Measurements from ENCODE around the gene DCLK1.
"Not testable (repeated sequence)": the region's sequence is repeated elsewhere in the genome, so short reads cannot be mapped to it uniquely, and the experiment has no call there.

DCLK1 gene

GRCh38 chr13:36131931-36132297 is 732 bp upstream of the DCLK1 start:
- no peak for DNase-seq (ENCODE audit: low read depth, low spot score)

- no peak for DNase-seq (ENCODE audit: low read depth, low spot score)
These were observed 495 bp downstream of the DCLK1 start for GRCh38 chr13:36130552-36131221.

DNA sequence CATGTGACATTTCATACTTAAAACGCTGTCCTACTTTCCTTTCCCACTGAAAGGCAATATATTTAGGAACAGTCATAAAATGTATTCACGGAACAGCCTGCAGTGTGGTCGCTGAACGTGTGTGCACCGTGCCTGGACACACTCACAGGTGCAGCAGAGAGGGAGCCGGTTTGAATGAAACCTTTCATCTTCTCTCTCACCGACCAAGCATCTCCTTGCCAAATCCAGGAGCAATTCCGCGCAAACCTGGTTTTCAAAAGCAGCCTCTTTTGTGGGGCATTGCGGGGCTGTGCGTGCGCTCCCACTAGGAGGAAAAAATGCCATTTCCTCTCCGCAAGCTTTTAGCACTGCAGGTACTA is 1.0 kb downstream of the DCLK1 start:
- no peak for DNase-seq (ENCODE audit: low read depth, low spot score)

DNA sequence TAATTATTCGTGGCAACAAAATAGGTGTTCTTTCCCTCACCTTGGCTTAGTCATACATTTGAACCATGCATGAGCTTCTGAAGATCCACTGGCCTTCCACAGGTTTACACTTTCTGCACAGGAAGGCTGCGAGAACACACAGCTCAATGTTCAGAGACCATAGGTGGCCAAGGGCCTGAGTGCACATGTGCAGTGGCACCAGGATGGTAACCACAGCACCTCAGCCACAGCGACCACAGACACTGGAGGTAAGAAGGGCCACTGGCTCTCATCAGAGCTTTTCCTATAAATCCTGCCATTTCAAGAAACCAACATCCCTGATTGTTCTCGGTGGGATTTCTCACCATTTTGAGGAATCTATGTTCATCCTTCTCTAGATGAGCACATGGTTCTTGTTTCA is 1.6 kb downstream of the DCLK1 start:
- no peak for DNase-seq (ENCODE audit: low read depth, low spot score)

DNA sequence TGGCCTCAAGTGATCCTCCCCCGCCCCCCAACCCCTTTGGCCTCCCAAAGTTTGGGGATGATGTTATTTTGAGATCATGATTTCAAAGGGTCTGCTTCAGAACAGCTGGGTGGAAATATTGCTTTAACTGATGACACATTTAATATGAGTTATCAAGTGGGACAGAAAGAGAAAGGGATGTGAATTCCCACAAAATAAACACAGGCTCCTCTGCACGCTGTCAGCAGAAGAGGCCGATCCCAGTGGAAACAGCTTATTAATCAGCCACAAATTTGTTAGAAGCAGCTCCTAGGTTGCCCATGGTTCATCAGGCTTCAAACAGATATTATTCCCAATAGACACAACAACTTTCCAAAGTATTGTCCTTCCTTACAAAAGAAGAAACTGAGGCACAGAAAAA is 4.7 kb downstream of the DCLK1 start:
- no peak for DNase-seq (ENCODE audit: low read depth, low spot score)

DNA sequence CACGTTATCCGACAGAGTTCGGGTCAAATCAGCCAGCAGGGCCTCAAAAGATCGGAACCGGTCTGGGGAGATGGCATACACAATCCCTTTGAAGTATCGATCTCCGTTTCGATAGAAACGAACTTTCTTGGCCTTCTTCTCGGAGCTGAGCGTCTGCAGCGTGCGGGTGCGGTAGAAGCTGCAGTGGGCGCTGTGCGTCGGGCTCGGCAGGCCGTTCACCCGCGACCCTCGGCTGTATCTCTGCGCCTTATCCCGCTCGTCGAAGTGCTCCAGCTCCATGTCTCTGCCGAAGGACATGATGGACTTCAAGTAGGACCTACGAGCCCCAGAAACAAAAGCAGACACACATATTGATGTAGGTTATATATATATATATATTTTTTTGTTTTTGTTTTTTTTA is 5.3 kb downstream of the DCLK1 start:
- no peak for DNase-seq (ENCODE audit: low read depth, low spot score)

DNA sequence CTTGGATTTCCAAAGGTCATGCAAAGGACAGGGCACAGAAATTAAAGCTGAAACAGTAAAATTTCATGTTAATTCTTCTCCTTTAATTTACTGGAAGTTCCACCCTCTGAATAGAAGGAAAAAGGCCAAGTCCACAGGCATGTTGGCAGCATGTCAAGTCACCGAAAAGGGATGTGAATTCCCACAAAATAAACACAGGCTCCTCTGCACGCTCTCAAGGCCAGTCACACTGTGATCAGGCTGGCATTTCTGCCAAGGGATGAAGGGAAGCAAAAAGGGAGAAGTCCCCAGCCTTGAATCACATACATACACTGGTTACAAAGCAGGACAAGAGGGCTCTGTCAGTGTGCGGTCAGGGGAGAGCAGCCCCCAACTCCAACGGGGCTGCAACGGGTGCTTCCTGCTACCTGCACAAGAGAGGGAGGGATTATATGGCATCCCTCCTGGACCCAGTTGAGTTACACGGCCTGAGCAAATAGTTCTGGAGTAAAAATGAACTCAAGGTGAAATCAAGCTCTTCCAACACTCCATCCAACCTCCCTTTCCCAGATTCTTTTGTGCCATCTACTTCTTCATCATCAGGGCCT is 6.9 kb downstream of the DCLK1 start:
- no peak for DNase-seq (ENCODE audit: low read depth, low spot score)

GRCh38 chr13:36115306-36115705 is 15.9 kb downstream of the DCLK1 start:
- DNase-seq (ENCODE audit: low read depth, low spot score) = no peak

DNA sequence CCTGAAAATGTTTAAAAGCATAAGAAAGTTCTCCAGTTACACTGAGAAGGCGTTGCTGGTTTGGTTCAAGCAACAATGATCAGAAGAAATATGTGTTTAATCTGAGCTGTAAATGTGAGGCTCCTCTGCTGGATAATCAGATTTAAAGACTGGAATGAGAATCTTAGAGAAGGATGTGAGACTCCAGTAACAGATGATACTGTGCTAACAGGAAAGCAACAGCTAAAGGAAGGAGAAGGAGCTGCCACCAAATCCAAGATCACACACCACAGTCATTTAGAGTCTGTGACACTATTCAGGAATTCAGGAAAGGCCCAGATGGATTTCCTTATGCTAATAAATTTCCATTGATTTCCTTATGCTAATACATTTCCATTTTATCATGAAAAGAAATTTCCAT is 16.9 kb downstream of the DCLK1 start:
- no peak for DNase-seq (ENCODE audit: low read depth, low spot score)

DNA sequence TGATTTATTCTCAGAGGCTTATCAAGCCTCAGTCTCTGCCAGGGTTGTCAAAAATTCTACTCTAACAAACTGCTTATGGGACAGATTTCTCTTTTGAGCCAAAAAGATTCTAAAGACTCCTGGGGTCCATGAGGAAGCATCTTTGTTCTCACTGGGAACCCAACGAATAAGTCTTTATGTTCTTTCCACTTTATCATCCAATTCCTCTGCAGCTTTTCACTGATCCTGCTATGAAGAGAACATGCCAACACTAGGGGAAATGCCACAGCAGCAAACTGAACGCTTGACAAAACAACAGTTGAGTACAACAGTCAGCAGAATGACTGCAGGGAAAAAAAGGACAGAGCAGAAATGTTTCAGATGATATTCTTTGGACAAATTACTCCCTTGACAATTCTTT is 22.2 kb downstream of the DCLK1 start:
- no peak for DNase-seq (ENCODE audit: low read depth, low spot score)

- DNase-seq (ENCODE audit: low read depth, low spot score) = no peak
These were observed 22.8 kb downstream of the DCLK1 start for GRCh38 chr13:36108342-36108741.

- no peak for DNase-seq (ENCODE audit: low read depth, low spot score)
These were observed 23.7 kb downstream of the DCLK1 start for GRCh38 chr13:36107521-36107920.

- DNase-seq (ENCODE audit: low read depth, low spot score) = no peak
These were observed 25.5 kb downstream of the DCLK1 start for GRCh38 chr13:36105726-36106125.

DNA sequence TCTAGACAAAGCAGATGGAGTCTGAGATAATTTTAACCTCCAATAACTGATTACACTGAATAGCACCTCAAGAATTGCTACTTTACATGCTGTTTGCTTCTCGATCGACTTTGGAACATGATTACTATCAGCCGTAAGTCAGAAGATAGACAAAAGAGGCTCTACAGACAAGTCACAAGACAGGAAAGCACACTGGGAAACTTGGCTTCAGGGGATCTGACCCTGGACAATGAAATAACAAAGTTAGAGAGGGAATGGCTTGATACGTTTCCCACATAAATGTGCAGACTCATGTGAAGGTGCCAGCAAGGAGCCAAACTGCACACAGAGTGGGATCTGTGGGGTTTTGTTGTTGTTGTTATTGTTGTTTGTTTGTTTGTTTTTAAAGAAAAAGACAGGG is 28.5 kb downstream of the DCLK1 start:
- DNase-seq (ENCODE audit: low read depth, low spot score) = no peak

- not testable (repeated sequence) for DNase-seq (ENCODE audit: low read depth, low spot score)
These were observed 29.3 kb downstream of the DCLK1 start for GRCh38 chr13:36101907-36102306.

GRCh38 chr13:36101157-36101556 is 30.0 kb downstream of the DCLK1 start:
- no peak for DNase-seq (ENCODE audit: low read depth, low spot score)

DNA sequence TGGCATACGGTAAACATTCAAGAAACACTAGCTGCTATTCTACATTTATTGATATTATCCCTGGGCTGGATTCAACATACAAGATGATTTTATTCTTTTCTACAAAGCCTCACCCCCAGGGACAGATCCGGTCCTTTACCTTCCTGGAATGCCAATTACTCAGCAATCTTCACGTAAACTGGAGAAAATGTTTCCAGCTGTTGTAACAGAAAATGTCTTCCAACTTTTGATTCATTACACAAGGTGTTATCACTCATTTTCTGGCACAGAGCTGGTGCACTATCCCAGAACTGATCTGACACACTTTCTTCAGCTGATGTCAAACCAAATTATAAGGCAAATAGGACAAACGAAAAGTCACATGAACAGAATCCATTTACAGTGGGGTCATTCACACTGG is 33.1 kb downstream of the DCLK1 start:
- no peak for DNase-seq (ENCODE audit: low read depth, low spot score)

DNA sequence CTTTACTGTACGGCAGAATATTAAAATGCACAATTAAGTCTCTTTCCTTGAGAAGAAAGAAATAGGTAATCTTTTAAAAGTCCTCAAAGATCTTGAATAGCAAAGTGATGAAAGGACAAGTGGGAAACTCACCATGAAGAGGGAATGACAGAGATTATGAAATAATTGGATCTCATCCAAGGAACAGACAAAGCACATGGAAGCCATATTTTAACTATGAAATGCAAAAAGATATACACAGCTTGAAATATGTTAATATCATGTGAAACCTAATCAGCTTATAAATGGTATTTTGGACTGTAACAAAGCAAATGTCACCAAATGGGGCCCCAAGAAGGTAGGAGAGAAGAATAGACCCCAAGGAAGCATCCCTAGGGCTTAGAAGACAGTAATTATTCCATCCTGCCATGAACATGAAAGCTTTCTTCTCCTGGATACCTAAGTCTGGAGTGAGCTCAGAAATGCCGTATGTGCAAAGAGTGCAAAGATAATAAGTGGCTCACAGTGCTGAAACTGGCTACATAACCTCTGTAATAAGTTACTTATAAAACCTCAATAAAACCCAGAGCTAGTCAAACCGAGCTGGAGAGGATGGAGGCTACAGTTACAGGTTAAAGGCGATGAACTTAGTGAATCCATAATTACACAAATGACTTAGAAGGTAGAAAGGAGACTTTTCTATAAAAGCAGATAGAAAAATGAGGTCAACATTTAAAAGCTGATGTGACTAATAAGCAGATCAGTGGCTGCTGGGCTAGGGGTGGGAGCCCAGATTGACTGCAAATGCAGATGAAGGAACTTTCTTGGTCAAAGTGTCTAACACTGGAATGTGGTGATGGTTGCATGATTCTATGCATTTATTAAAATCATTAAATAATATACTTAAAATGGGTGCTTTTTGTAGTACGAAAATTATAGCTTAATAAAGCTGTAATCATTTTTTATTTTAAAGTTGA is 34.4 kb downstream of the DCLK1 start:
- no peak for DNase-seq (ENCODE audit: low read depth, low spot score)

DNA sequence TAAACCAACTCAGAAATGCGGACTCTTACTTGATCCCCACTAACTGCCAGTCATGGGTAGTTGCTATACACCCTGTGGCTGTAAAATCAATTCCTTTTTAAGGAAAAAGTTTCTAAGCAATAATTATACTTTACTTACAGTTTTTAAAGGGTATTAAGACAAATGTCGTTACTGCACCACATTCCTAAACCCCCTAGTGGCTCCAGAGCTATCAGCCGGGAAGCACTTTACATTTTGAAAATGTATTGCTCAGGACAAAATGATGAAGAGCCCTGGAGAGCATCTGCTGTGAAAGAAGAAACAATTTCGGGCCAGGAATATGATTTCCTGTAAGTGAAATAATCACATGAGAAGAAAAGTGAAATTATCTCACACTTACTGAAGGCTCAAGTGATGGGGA is 36.7 kb downstream of the DCLK1 start:
- DNase-seq (ENCODE audit: low read depth, low spot score) = no peak

DNA sequence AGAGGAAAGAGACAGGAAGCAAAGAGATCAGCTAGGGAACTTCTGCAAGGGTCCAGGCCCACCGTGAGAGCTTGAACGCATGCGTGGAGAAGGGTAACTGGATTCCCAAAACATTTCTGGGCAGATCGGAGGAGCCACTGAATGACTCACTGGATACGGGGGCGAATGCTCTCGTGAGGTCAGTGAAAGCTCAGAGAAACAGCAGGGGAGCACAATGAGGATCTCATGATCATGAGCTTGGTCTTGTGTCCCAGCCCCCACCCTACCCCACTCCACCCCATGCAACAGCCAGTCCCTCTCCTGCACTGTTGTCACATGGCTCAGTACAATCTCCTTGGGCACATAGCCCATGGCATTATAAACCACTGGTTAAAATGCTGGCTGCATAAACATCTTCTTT is 40.6 kb downstream of the DCLK1 start:
- DNase-seq (ENCODE audit: low read depth, low spot score) = no peak

- DNase-seq (ENCODE audit: low read depth, low spot score) = no peak
These were observed 42.0 kb downstream of the DCLK1 start for GRCh38 chr13:36089130-36089647.

GRCh38 chr13:36088463-36088862 is 42.7 kb downstream of the DCLK1 start:
- no peak for DNase-seq (ENCODE audit: low read depth, low spot score)

DNA sequence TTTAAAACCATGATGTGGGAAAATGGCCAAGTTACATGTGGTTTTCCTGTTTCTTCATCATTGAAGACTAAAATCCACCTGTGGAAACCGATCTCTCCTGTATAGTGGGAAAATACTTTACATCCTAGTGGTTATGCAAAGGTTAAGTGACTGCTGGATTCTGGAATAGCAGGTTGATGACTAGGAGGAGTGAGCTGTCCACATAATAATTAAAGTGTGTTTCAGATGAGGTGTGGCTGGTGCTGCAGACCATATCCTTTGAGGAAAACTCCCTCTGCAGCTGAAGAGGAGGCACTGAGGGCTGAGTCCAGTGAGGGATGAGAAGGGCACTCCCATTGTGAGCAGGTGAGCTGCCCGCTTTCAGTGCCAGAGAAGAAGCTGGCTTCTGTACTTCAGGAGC is 43.2 kb downstream of the DCLK1 start:
- DNase-seq (ENCODE audit: low read depth, low spot score) = no peak

Measured in brain pericyte (primary cell).